ENCODE measurements around the gene SLC51B. TPM values are rescaled to one million over a fixed set of nuclear protein-coding genes. Genes with fewer than 3 reads are reported as not detected.
"Not testable (repeated sequence)": the region's sequence is repeated elsewhere in the genome, so short reads cannot be mapped to it uniquely, and the experiment has no call there.

The SLC51B gene
- total and polyA plus RNA-seq, 5 donors from 2014 or later, result not detected

- DNase-seq (no peak), ATAC-seq (ENCODE audit: low read depth in 2 of 2) (no peak)
- Histone ChIP-seq H3K9me3 (ENCODE audit: control insufficient read depth in 2 of 2, low read length in 2 of 2) (no peaks in the 10 kb centered on the region), H3K4me1 (ENCODE audit: control insufficient read depth, insufficient read depth, low read length, poor library complexity, severe bottlenecking) (no peaks in the 10 kb centered on the region), H3K27me3 (ENCODE audit: control insufficient read depth, insufficient read depth, low read length) (peaks cover 4% of the 10 kb centered on the region), H3K36me3 (ENCODE audit: control insufficient read depth, insufficient read depth, low read length) (no peaks in the 10 kb centered on the region), H3K27ac (ENCODE audit: insufficient read depth, low read length, poor library complexity, severe bottlenecking) (no peak overlapping the region), H3K4me3 (ENCODE audit: low read depth, low read length) (no peak overlapping the region)
- Mint-ChIP-seq H3K4me3 (no peak overlapping the region), H3K36me3 (peaks cover 3% of the 10 kb centered on the region), H3K27ac (no peak overlapping the region), H3K4me1 (no peaks in the 10 kb centered on the region), H3K27me3 (peaks cover 17% of the 10 kb centered on the region), H3K9me3 (no peaks in the 10 kb centered on the region)
Observed at GRCh38 chr15:65042776-65043327, 2.3 kb upstream of the SLC51B start.

GRCh38 chr15:65044218-65044617, 969 bp upstream of the SLC51B start:
- ATAC-seq (ENCODE audit: low read depth in 2 of 2); H3K27ac ChIP-seq (ENCODE audit: insufficient read depth, low read length, poor library complexity, severe bottlenecking); H3K4me1 ChIP-seq (ENCODE audit: control insufficient read depth, insufficient read depth, low read length, poor library complexity, severe bottlenecking); H3K4me3 ChIP-seq (ENCODE audit: low read depth, low read length); H3K9me3 ChIP-seq (ENCODE audit: control insufficient read depth in 2 of 2, low read length in 2 of 2); H3K36me3 Mint-ChIP-seq; H3K36me3 ChIP-seq (ENCODE audit: control insufficient read depth, insufficient read depth, low read length); H3K27me3 Mint-ChIP-seq; H3K4me3 Mint-ChIP-seq; H3K27ac Mint-ChIP-seq; H3K9me3 Mint-ChIP-seq; H3K4me1 Mint-ChIP-seq; DNase-seq; H3K27me3 ChIP-seq (ENCODE audit: control insufficient read depth, insufficient read depth, low read length): not testable (repeated sequence)

- no peaks in the 10 kb centered on the region for H3K9me3 ChIP-seq (ENCODE audit: control insufficient read depth in 2 of 2, low read length in 2 of 2)
- ATAC-seq (ENCODE audit: low read depth in 2 of 2) (no peak), DNase-seq (no peak)
- no peak overlapping the region for H3K27ac ChIP-seq (ENCODE audit: insufficient read depth, low read length, poor library complexity, severe bottlenecking)
- no peak overlapping the region for H3K4me3 ChIP-seq (ENCODE audit: low read depth, low read length)
- H3K4me3 Mint-ChIP-seq, result no peak overlapping the region
- no peaks in the 10 kb centered on the region for H3K27me3 ChIP-seq (ENCODE audit: control insufficient read depth, insufficient read depth, low read length)
- peak overlapping the region in 1 of 3 donors; percentile 17 for H3K27ac Mint-ChIP-seq
- no peaks in the 10 kb centered on the region for H3K9me3 Mint-ChIP-seq
- H3K4me1 ChIP-seq (ENCODE audit: control insufficient read depth, insufficient read depth, low read length, poor library complexity, severe bottlenecking), result peaks cover 10% of the 10 kb centered on the region
- peaks cover under 1% of the 10 kb centered on the region for H3K36me3 Mint-ChIP-seq
- no peaks in the 10 kb centered on the region for H3K36me3 ChIP-seq (ENCODE audit: control insufficient read depth, insufficient read depth, low read length)
- peaks cover 10% of the 10 kb centered on the region for H3K27me3 Mint-ChIP-seq
- H3K4me1 Mint-ChIP-seq, result peaks cover 0 to 16% (median 10%) of the 10 kb centered on the region in 4 donors
Observed at GRCh38 chr15:65048241-65048640, 3.1 kb downstream of the SLC51B start.

- Mint-ChIP-seq H3K4me3 (peak overlapping the region in 3 of 4 donors; percentile 70 to 83 (median 78)), H3K36me3 (no peaks in the 10 kb centered on the region), H3K9me3 (no peaks in the 10 kb centered on the region), H3K27me3 (peaks cover 10% of the 10 kb centered on the region), H3K4me1 (peaks cover 0 to 16% (median 10%) of the 10 kb centered on the region in 4 donors), H3K27ac (peak overlapping the region in 2 of 3 donors; percentile 0 to 77)
- H3K4me1 ChIP-seq (ENCODE audit: control insufficient read depth, insufficient read depth, low read length, poor library complexity, severe bottlenecking), result peaks cover 10% of the 10 kb centered on the region
- DNase-seq (peak; percentile 80 to 90 (median 81)), ATAC-seq (ENCODE audit: low read depth in 2 of 2) (peak; percentile 91 to 96)
- H3K27me3 ChIP-seq (ENCODE audit: control insufficient read depth, insufficient read depth, low read length), result no peaks in the 10 kb centered on the region
- no peaks in the 10 kb centered on the region for H3K36me3 ChIP-seq (ENCODE audit: control insufficient read depth, insufficient read depth, low read length)
- H3K27ac ChIP-seq (ENCODE audit: insufficient read depth, low read length, poor library complexity, severe bottlenecking), result no peak overlapping the region
- no peaks in the 10 kb centered on the region for H3K9me3 ChIP-seq (ENCODE audit: control insufficient read depth in 2 of 2, low read length in 2 of 2)
- peak overlapping the region; percentile 62 for H3K4me3 ChIP-seq (ENCODE audit: low read depth, low read length)
Observed at GRCh38 chr15:65049418-65049840, 4.2 kb downstream of the SLC51B start.

- H3K27ac Mint-ChIP-seq, result peak overlapping the region in 2 of 3 donors; percentile 0 to 17
Observed at GRCh38 chr15:65050270-65050669, 5.1 kb downstream of the SLC51B start.

GRCh38 chr15:65051266-65051665, 6.1 kb downstream of the SLC51B start:
- H3K27ac ChIP-seq (ENCODE audit: insufficient read depth, low read length, poor library complexity, severe bottlenecking), result no peak overlapping the region
- no peak for ATAC-seq (ENCODE audit: low read depth in 2 of 2)

More at GRCh38 chr15:65050270-65050669, 5.1 kb downstream of the SLC51B start:
- peaks cover 10% of the 10 kb centered on the region for H3K27me3 Mint-ChIP-seq
- Histone ChIP-seq H3K27me3 (ENCODE audit: control insufficient read depth, insufficient read depth, low read length) (no peaks in the 10 kb centered on the region), H3K4me3 (ENCODE audit: low read depth, low read length) (no peak overlapping the region), H3K36me3 (ENCODE audit: control insufficient read depth, insufficient read depth, low read length) (no peaks in the 10 kb centered on the region), H3K4me1 (ENCODE audit: control insufficient read depth, insufficient read depth, low read length, poor library complexity, severe bottlenecking) (peaks cover 10% of the 10 kb centered on the region), H3K27ac (ENCODE audit: insufficient read depth, low read length, poor library complexity, severe bottlenecking) (no peak overlapping the region), H3K9me3 (ENCODE audit: control insufficient read depth in 2 of 2, low read length in 2 of 2) (no peaks in the 10 kb centered on the region)
- H3K4me1 Mint-ChIP-seq, result peaks cover 0 to 16% (median 10%) of the 10 kb centered on the region in 4 donors
- H3K4me3 Mint-ChIP-seq, result peak overlapping the region; percentile 1 to 83 (median 44)
- no peaks in the 10 kb centered on the region for H3K9me3 Mint-ChIP-seq
- no peak for DNase-seq
- ATAC-seq (ENCODE audit: low read depth in 2 of 2), result no peak
- no peaks in the 10 kb centered on the region for H3K36me3 Mint-ChIP-seq

GRCh38 chr15:65052956-65053355, 7.8 kb downstream of the SLC51B start:
- DNase-seq (no peak), ATAC-seq (ENCODE audit: low read depth in 2 of 2) (no peak)
- Histone ChIP-seq H3K4me3 (ENCODE audit: low read depth, low read length) (no peak overlapping the region), H3K9me3 (ENCODE audit: control insufficient read depth in 2 of 2, low read length in 2 of 2) (no peaks in the 10 kb centered on the region), H3K36me3 (ENCODE audit: control insufficient read depth, insufficient read depth, low read length) (no peaks in the 10 kb centered on the region), H3K4me1 (ENCODE audit: control insufficient read depth, insufficient read depth, low read length, poor library complexity, severe bottlenecking) (peaks cover 10% of the 10 kb centered on the region), H3K27ac (ENCODE audit: insufficient read depth, low read length, poor library complexity, severe bottlenecking) (no peak overlapping the region), H3K27me3 (ENCODE audit: control insufficient read depth, insufficient read depth, low read length) (no peaks in the 10 kb centered on the region)
- no peaks in the 10 kb centered on the region for H3K9me3 Mint-ChIP-seq
- peaks cover 10% of the 10 kb centered on the region for H3K27me3 Mint-ChIP-seq
- H3K4me1 Mint-ChIP-seq, result peaks cover 0 to 16% (median 10%) of the 10 kb centered on the region in 4 donors
- H3K27ac Mint-ChIP-seq, result no peak overlapping the region
- no peaks in the 10 kb centered on the region for H3K36me3 Mint-ChIP-seq
- H3K4me3 Mint-ChIP-seq, result no peak overlapping the region

More at GRCh38 chr15:65051266-65051665, 6.1 kb downstream of the SLC51B start:
- H3K4me1 ChIP-seq (ENCODE audit: control insufficient read depth, insufficient read depth, low read length, poor library complexity, severe bottlenecking), result peaks cover 10% of the 10 kb centered on the region
- Mint-ChIP-seq H3K36me3 (no peaks in the 10 kb centered on the region), H3K9me3 (no peaks in the 10 kb centered on the region), H3K27ac (no peak overlapping the region), H3K4me1 (peaks cover 0 to 16% (median 10%) of the 10 kb centered on the region in 4 donors), H3K4me3 (no peak overlapping the region), H3K27me3 (peaks cover 10% of the 10 kb centered on the region)
- H3K4me3 ChIP-seq (ENCODE audit: low read depth, low read length), result no peak overlapping the region
- no peak for DNase-seq
- H3K27me3 ChIP-seq (ENCODE audit: control insufficient read depth, insufficient read depth, low read length), result no peaks in the 10 kb centered on the region
- no peaks in the 10 kb centered on the region for H3K36me3 ChIP-seq (ENCODE audit: control insufficient read depth, insufficient read depth, low read length)
- no peaks in the 10 kb centered on the region for H3K9me3 ChIP-seq (ENCODE audit: control insufficient read depth in 2 of 2, low read length in 2 of 2)
